NCI-H774 (cell line): ENCODE results near the gene SPATA13.

Experiments
- DNase-seq: peaks from one replicate; lab custom pipeline; 2025; lab: John Stamatoyannopoulos, UW

The SPATA13 gene

DNA sequence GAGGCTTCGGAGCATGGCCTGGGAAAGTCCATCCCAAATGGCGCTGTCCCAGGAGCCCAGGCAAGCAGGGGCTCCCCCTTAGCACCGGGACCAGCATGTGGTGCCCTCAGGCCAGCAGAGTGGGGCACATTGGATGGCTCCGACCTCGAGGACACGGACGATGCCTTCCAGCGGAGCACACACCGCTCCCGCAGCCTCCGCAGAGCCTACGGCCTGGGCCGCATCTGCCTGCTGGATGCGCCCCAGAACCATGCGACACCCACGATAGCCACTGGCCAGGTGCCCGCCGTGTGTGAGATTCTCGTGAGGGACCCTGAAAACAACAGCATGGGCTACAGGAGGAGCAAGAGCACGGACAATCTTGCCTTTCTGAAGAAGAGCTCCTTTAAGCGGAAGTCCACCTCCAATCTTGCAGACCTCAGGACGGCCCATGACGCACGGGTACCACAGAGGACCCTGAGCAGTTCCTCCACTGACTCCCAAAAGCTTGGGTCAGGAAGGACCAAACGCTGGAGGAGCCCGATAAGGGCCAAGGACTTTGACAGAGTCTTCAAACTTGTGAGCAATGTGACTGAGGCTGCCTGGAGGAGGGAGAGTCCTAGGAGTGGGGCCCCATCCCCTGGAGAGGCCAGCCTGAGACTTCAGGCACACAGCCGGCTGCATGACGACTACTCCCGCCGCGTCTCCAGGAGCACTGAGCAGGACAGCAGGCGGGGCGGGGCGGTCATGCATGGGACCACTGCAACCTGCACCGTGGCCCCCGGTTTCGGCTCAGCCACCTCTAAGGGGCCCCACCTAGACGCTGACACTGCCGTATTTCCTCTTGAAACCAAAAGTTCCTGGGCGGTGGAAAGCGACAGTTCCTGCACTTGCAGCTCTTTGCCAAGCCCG, 63.1 kb downstream of the SPATA13 start:
- no peak for DNase-seq

DNA sequence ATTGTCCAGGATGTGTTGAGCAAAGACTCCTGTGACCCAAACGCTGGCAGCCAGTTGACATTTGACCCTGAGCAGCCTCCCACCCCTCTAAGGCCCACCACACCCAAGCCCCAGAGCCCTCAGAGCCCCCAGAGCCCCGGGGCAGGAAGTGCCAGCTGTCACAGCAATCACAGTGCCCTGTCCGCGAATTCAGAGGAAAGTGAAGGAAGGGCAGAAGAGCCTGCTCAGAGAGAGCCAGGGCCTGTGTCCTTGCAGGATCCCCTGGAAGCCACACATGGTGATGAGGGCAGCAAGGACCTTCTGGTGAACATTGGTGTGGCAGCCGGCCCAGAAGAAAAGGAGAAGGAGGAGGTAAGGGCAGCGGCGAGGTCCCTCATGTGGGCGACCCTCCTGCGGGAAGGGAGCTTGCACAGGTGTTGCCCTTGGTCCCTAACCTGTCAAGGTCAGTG, 63.7 kb downstream of the SPATA13 start:
- no peak for DNase-seq

- no peak for DNase-seq
Observed at GRCh38 chr13:24225062-24225461, 64.5 kb downstream of the SPATA13 start.

DNA sequence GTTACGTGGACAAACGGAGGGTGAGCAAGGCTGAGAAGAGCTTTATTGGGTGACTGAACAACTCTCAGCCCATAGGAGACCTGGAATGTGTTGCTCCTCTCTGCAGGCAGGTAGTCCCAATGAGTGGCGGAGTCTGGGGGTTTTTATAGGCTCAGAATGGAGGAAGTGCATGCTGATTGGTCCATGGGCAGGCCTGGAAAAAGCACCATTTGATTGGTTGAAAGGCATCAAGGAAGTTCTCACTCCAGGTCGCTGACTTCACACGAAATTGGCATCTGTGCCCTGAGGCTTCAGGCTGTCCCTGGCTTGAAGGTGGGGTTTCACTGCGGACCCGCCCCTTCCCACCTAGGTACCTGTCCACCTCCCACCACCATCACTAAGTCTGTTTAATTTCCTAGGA, 65.4 kb downstream of the SPATA13 start:
- no peak for DNase-seq

DNA sequence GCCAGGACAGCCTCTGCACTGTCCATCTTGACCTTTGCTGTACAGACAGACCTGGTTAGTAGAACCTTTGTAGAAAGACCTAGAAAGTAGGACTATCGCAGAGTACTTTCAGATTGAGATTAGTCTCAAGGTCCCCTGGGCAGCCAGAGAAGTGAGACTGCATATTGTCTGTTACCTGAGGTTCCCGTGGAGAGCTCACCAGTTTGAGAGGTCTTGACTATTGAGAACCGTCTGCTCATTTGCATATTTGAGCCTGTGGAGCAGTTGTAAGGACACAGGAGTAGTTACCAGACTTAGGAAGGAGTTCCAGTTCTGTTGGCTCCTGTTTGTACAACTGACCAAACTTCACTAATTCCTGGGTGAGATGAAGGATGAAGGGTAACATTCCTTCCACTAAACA, 66.2 kb downstream of the SPATA13 start:
- DNase-seq: no peak

- DNase-seq: no peak
Observed at GRCh38 chr13:24228852-24229458, 68.4 kb downstream of the SPATA13 start.

DNA sequence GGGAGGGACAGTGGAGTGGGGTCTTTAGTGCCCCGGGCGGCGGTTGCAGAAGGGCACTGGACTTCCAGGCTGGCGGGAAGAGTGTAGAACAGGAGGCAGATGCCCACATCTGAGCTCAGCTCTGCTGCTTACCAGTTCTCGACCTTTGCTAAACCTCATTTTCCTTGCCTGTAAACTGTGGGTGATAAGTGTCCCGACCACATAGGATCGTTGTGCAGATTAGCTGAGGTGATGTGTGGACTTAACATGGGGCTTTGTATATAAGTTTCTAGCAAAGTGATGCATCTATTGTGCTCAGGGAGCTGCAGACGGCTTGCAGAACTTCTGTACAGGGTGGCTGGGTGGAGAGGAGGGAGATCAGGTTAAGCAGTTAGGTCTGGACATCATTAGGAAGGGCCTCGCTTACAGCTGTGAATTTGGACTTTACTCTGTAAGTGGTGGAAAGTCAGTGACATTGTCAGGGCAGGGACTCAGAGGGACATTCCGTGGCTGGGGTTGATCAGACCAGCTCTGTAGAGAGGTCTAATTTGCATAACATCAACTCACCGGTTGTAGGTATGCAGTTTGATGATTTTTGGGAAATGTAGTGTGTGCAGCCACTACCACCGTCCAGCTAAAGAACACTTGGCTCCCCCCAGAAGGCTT, 70.0 kb downstream of the SPATA13 start:
- no peak for DNase-seq

GRCh38 chr13:24231377-24231776, 70.9 kb downstream of the SPATA13 start:
- DNase-seq: no peak

DNA sequence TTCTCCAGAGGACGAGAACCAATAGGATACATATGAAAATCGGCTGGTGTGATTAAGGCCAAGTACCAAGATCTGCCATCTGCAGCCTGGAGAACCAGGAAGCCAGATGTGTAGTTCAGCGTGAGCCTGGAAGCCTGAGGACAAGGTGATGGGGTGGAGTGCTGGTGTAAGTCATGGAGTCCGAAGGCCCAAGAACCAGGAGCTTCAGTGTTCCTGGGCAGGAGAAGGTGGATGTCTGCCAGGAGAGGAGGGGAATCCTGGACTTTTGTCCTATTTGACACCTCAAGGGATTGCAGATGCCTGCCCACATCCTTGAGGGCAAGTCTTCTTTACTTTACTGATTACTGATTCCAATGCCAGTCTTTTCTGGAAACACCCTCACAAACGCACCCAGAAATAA, 71.5 kb downstream of the SPATA13 start:
- DNase-seq: no peak

DNA sequence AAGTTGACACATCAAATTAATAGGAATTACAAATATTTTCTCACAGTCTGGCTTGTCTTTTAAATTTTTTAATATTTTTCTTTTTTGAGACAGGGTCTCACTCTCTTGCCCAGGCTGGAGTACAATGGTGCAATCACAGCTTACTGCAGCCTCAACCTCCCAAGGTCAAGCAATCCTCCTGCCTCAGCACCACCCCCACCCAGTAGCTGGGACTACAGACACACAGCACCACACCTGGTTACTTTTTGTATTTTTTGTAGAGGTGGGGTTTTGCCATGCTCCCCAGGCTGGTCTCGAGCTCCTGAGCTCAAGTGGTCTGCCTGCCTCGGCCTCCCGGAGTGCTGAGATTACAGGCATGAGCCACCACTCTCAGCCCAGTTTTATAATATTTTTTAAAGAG, 72.0 kb downstream of the SPATA13 start:
- DNase-seq: no peak

GRCh38 chr13:24233351-24233901, 72.9 kb downstream of the SPATA13 start:
- DNase-seq: no peak

DNA sequence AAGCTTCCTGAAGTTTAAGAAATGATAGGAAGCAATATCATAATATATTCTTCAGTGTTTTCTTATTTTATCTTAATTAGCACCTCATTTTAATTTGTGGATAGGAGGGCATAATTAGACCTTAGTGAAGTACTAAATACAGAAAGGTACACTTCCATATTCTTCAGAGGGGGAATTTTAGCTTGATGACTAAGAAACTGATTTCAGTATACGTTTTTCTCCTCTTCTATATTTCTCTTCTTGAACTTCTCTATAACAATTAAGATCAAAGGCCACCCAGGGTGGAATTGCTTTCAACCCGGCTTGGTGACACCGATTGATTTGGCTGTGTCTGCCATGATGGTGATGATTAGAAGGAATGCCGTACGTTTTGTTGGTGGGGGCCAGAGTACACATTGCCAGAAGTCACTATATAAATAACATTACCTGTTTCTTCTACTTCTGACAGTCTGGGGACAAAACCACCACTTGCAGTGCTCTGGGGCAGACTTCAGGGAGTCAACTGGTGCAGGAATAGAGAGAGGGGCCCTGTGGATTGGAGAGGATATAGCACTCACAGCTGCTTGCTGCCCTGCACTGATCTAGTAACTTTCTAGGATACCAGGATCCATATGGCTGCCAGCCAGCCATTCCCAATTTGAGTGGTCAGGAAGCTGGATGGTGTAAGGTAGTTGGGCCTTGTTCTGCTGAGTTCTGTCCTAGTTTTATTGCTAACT, 73.8 kb downstream of the SPATA13 start:
- DNase-seq: no peak

GRCh38 chr13:24237356-24237755, 76.8 kb downstream of the SPATA13 start:
- no peak for DNase-seq

- no peak for DNase-seq
Observed at GRCh38 chr13:24241336-24241735, 80.8 kb downstream of the SPATA13 start.

DNA sequence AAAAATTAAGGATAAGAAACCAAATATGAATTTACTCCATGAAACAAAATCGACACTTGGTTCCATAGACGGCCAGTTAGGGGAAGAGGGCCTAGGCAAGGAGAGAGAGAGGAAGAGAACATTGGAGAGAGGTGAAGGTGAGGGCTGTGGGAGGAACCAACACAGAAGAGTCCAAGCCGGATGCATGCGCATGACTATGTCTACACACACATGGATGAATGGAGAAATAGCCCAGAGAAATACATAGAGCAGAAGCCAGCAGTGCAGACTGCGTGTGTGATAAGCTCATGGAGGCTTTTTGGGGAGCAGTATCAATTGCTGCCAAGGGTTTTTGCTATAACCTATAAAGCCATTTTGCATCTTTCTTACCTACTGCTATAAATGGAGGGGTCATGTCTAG, 81.6 kb downstream of the SPATA13 start:
- no peak for DNase-seq

- DNase-seq: no peak
Observed at GRCh38 chr13:24243302-24243701, 82.8 kb downstream of the SPATA13 start.

GRCh38 chr13:24244802-24245201, 84.3 kb downstream of the SPATA13 start:
- no peak for DNase-seq

- DNase-seq: no peak
Observed at GRCh38 chr13:24247016-24247415, 86.5 kb downstream of the SPATA13 start.

DNA sequence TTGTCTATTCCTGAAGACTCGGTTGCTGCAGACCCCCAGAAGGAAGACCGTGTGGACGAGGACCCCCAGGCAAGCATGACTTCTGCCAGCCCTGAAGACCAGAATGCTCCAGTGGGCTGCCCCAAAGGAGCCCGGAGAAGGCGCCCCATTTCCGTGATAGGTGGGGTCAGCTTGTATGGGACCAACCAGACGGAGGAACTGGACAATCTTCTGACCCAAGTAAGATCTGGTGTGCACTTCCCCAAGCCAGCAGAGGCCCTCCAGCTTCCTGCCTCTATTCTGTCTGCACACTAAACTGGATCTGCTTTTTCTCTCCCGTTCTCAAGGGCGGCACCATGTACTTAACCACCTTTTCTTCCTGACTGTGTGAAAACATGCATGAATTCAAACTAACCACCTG, 89.1 kb downstream of the SPATA13 start:
- DNase-seq: no peak

GRCh38 chr13:24250376-24251057, 90.0 kb downstream of the SPATA13 start:
- DNase-seq: no peak

DNA sequence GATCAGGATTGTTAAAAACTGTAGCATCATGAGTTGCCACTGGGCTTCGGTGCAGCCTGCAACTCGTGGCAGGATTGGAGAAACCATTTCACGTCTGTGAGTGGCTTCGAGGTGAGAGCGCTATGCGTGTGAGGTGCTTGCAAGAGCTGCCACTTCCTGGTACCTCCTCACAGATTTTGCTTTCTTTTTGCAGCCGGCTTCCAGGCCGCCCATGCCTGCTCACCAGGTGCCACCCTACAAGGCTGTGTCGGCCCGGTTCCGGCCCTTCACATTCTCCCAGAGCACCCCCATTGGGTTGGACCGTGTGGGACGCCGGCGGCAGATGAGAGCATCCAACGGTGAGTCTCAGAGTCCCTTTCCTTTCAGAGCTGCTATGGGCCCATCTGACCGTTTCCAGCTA, 91.0 kb downstream of the SPATA13 start:
- no peak for DNase-seq

- no peak for DNase-seq
Observed at GRCh38 chr13:24252136-24252535, 91.6 kb downstream of the SPATA13 start.
